Kidney (tissue), 14 donors: ENCODE data around the gene FZD1. TPM values are rescaled to one million over a fixed set of nuclear protein-coding genes. Genes with fewer than 3 reads are reported as not detected.

Experiments
- DNase-seq, 5 donors: peaks; one replicate each; pipeline ENCODE4 v3.0.0-alpha.2; 2013 to 2020
- FAIRE-seq: peaks from 2 replicates; lab custom pipeline; 2012; peaks lifted over from hg19 to GRCh38; lab: Jason Lieb, UNC
- H3K27ac ChIP-seq, 2 donors: one replicate each; pipeline ENCODE4 v1.7.0; 2013; ENCODE audit warnings: low read depth in 2 of 2, low read length in 2 of 2, inconsistent platforms in 1 of 2
- H3K27me3 ChIP-seq: one replicate; pipeline ENCODE4 v1.7.1; 2013; ENCODE audit warnings: low read length, inconsistent platforms; ENCODE audit not compliant: control insufficient read depth, insufficient read depth
- H3K36me3 ChIP-seq, 3 donors: one replicate each; pipeline versions ENCODE4 v1.7.0 to v1.7.1; 2013; ENCODE audit warnings: low read length in 3 of 3, control low read depth in 1 of 3, inconsistent platforms in 1 of 3; ENCODE audit not compliant: insufficient read depth in 3 of 3, control insufficient read depth in 2 of 3
- H3K4me1 ChIP-seq, 3 donors: one replicate each; pipeline versions ENCODE4 v1.7.0 to v1.7.1; 2013; ENCODE audit warnings: low read length in 3 of 3, inconsistent platforms in 1 of 3, low read depth in 1 of 3; ENCODE audit not compliant: control insufficient read depth in 2 of 3, insufficient read depth in 2 of 3
- H3K4me3 ChIP-seq, 3 donors: one replicate each; pipeline versions ENCODE4 v1.7.0 to v1.8.1; 2013; ENCODE audit warnings: low read length in 3 of 3, control low read depth in 1 of 3, inconsistent platforms in 1 of 3
- H3K9ac ChIP-seq, 3 donors: one replicate each; pipeline versions ENCODE4 v1.7.0 to v1.7.1; 2013; ENCODE audit warnings: low read length in 3 of 3, control low read depth in 1 of 3, inconsistent platforms in 1 of 3
- H3K9me3 ChIP-seq, 3 donors: one replicate each; pipeline versions ENCODE4 v1.7.0 to v1.7.1; 2013; ENCODE audit warnings: low read length in 3 of 3, control low read depth in 1 of 3, inconsistent platforms in 1 of 3; ENCODE audit not compliant: control insufficient read depth in 2 of 3, insufficient read depth in 1 of 3
- CTCF ChIP-seq: IDR thresholded peaks from 3 replicates; pipeline ENCODE4 v1.5.1; 2012; ENCODE audit warnings: mild to moderate bottlenecking, moderate library complexity, borderline replicate concordance; ENCODE audit not compliant: insufficient read depth; ENCODE audit errors: extremely low read depth
- intact Hi-C: fragments of 100-400 bp; cut with DNase I; formaldehyde crosslinking; loops from one replicate; pipeline ENCODE4 v1.11.1; 2022
- polyA plus RNA-seq: library from polyadenylated mRNA; stranded (reverse); fragments of 350-450 nt; fragmentation: Illumina TruSeq; extraction: RNeasy Lipid Tissue Mini Kit (QIAGEN cat#74804); gene quantifications from one replicate; pipeline ENCODE4 v1.2.3, GENCODE V29; 2014; ENCODE audit warnings: low read depth, low replicate concordance; ENCODE audit not compliant: insufficient read depth
- total RNA-seq: library from RNA; stranded (reverse); fragmentation: NEBNext Ultra II Directional; extraction: Animal tissue kit (Norgen Biotek cat#: 25700); gene quantifications from one replicate; pipeline ENCODE4 v1.2.1, GENCODE V29; 2021
- donor health status: control.
- donor health status: control.
- donor health status: control.
- donor health status: control.
- donor health status: control.
- donor health status: DM: yes; HTN: yes; CAD: no.
- donor health status: Normal renal cell carcinoma (clear cell type).

The FZD1 gene
- total and polyA plus RNA-seq, 2 donors from 2014 or later = 8.6 to 34.8 TPM

GRCh38 chr7:91263384-91264045 is 718 bp upstream of the FZD1 start:
- intact Hi-C loops = no loop called here
- Histone ChIP-seq H3K4me3 (peak overlapping the region; percentile 77 to 93 (median 86)), H3K9me3 (no peaks in the 10 kb centered on the region), H3K9ac (peak overlapping the region; percentile 51 to 66 (median 63)), H3K27ac (peak overlapping the region; percentile 54 to 89), H3K27me3 (no peaks in the 10 kb centered on the region), H3K36me3 (no peaks in the 10 kb centered on the region), H3K4me1 (peaks cover 3 to 7% (median 5%) of the 10 kb centered on the region in 3 donors)
- DNase-seq (peak; percentile 55 to 85 (median 76)), FAIRE-seq (no peak)
- TF ChIP-seq CTCF = no peak

GRCh38 chr7:91264924-91265681 is 870 bp downstream of the FZD1 start:
- no peaks in the 10 kb centered on the region for H3K36me3 ChIP-seq
- no peak for FAIRE-seq
- intact Hi-C loops = no loop called here
- H3K9me3 ChIP-seq = no peaks in the 10 kb centered on the region
- H3K4me1 ChIP-seq = peaks cover 3 to 7% (median 5%) of the 10 kb centered on the region in 3 donors
- DNase-seq = peak; percentile 64 to 85 (median 80)
- peak overlapping the region; percentile 83 to 96 (median 92) for H3K4me3 ChIP-seq
- H3K27me3 ChIP-seq = no peaks in the 10 kb centered on the region
- TF ChIP-seq CTCF = no peak
- H3K27ac ChIP-seq = peak overlapping the region; percentile 88 to 89
- H3K9ac ChIP-seq = peak overlapping the region in 2 of 3 donors; percentile 80 to 93

GRCh38 chr7:91265693-91266066 is 1.4 kb downstream of the FZD1 start:
- TF ChIP-seq CTCF = no peak
- Histone ChIP-seq H3K27ac (peak overlapping the region; percentile 88 to 89), H3K4me3 (peak overlapping the region; percentile 83 to 96 (median 92)), H3K9me3 (no peaks in the 10 kb centered on the region), H3K27me3 (no peaks in the 10 kb centered on the region), H3K4me1 (peaks cover 3 to 7% (median 5%) of the 10 kb centered on the region in 3 donors), H3K36me3 (peaks cover 0 to 3% (median 0%) of the 10 kb centered on the region in 3 donors), H3K9ac (peak overlapping the region in 2 of 3 donors; percentile 48 to 80)
- DNase-seq (peak in 3 of 5 donors; percentile 42 to 79 (median 51)), FAIRE-seq (no peak)
- intact Hi-C loops = no loop called here
